Stromal cell of bone marrow (primary cell): ENCODE results near the gene SLC6A19.

ENCODE experiments used
- DNase-seq: peaks from one replicate; pipeline ENCODE4 v3.0.0-alpha.2; 2012; ENCODE audit warnings: low read depth

The SLC6A19 gene

DNA sequence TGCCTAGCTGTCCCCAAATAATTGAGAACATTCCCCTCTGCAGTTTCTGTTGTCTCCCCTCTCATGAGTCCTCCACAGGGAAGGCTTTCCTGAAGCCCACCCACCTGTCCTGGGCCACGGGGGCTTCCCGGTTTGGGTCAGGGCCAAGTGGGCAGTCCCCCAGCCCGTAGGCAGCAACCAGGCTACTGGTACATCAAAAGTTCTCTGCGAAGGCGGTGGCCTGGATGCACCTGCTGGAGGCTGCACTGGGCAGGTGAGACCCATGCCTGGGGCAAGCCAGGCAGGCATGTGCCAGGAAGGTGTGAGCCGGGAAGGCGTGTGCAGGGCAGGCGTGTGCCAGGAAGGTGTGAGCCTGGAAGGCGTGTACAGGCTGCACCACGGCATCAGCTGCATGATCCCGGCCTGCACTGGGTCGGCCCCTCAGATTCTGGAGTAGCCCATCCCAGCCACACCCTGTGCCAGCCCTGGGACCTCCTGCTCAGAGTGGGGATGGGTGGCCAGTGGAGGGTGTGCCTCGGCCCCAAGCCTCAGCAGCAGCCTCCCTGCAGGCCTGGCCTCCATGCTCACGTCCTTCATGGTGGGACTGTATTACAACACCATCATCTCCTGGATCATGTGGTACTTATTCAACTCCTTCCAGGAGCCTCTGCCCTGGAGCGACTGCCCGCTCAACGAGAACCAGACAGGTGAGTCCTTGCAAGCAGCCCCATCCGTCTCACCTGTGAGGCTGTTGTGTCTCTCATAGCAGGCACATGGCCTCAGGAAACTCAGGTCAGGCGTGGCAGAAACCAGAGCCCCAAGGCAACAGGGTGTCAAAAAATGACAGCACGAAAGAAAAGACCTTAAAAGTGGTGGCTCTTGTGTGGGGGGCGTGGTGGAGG lies 8.7 kb downstream of the SLC6A19 start:
- no peak for DNase-seq

DNA sequence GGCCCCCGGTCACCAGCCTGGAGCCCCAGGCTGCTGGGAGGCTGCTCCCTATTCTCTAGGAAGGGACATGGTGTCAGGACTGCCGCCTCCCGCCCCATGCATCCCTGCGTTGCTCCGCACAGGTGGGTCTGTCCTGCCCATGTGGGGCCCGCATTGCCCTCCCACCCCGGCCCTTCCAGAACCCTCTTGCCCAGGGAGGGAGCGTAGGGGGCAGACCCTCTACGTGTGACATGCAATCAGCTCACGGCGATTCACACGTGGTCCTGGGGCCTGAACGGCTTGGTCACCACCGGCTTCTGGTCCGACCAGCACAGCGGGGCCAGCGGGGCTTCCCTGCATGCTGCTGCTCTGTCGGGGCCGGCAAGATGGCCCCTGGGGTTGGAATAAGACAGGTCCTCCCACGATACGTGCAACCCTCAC lies 9.4 kb downstream of the SLC6A19 start:
- DNase-seq: no peak

DNA sequence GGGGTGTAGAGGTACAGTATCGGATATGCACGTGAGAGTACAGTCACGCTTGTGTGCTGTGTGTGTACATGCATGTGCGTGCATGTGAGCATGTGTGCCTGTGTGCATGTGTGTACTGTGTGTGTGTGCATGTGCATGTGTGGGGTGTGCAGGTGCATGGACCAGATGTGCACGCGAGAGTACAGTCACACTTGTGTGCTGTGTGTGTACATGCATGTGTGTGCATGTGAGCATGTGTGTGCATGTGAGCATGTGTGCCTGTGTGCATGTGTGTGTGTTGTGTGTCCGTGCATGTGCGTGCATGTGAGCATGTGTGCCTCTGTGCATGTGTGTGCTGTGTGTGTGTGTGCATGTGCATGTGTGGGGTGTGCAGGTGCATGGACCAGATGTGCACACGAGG lies 10.3 kb downstream of the SLC6A19 start:
- DNase-seq: no peak

DNA sequence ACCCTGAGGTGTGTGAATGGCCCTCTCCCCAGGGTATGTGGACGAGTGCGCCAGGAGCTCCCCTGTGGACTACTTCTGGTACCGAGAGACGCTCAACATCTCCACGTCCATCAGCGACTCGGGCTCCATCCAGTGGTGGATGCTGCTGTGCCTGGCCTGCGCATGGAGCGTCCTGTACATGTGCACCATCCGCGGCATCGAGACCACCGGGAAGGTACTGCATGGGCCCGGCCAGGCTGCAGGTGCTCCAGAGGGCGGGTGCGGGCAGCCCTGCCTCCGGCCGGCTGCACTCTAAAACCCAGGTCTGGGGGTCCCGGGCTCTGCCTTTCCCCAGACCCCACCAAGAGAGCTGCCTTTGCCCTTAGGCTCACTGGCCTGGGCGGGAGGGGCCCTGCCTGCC lies 10.9 kb downstream of the SLC6A19 start:
- no peak for DNase-seq

DNA sequence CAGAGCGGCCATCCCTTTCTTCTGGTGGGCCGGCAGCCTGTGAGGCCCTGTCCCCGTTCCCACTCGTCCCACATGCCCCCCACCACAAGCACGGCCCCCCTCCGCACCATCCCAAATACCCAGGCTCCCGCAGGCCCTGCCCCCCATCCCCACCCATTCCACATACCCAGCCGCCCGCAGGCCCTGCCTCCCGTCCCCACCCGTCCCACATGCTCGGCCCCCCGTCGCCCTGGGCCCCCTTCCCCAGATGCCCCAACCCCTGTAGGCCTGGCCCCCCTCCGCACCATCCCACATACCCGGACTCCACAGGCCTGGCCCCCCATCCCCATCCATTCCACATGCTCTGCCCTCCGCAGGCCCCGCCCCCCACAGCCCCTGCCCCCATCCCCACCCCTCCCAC lies 11.5 kb downstream of the SLC6A19 start:
- DNase-seq: no peak

DNA sequence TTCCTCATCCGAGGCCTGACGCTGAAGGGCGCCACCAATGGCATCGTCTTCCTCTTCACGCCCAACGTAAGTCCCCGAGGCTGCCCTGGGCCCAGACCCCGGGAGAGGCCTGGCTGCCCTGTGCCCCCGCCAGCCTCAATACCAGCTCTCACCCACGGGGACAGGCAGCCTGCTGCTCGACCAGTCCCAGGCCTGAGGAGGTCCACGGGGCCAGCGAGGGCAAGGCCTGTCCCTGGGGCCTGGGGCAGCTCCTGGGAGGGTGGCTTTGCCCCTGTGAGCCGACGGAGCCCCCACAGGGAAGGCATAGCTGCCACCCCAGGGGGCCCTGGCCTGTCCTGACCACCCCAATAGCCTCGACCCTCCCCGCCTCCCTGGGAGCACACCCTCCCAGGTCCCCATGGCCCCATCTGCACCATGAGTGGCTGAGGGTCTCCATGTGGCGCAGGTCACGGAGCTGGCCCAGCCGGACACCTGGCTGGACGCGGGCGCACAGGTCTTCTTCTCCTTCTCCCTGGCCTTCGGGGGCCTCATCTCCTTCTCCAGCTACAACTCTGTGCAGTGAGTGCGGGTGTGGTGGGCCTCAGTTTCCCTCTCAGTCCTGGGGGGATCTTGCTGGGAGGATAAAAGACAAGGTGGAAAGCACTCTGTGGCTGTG lies 12.2 kb downstream of the SLC6A19 start:
- no peak for DNase-seq

DNA sequence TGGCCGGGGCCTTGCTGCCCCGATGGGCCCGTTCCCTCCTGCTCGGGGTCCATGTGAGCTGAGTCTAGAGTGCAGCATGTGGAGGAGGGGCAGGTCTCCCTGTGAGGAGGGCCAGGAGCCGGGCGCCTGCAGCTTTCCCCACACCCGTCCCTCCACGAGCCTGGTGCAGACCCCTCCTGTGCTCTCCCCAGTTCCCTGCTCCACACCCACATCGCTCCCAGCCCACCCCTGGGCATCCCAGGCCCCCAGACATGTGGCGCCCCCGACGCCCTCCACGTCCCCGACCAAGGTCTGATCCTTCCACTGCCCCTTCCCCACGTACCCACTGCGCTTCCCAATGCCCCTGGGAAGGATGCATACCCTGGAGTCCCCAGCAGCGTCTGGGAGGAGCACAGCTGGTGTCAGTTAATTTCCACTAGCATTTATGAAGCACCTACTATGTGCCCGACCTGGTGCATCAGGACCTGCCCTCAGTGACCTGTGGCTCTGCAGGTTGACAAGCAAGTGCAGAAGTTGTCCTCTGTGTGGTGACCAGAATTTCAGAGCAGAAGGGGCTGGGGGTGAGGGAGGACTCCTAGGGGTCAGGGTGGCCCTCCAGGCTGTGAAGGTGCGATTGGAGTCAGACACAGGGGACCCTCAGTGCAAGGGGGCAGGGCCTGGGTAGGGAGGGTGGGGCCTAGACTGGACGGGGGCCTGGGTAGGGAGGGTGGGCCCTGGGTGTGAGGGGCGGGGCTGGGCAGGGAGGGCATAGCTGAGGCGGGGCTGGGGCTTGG lies 13.0 kb downstream of the SLC6A19 start:
- no peak for DNase-seq

DNA sequence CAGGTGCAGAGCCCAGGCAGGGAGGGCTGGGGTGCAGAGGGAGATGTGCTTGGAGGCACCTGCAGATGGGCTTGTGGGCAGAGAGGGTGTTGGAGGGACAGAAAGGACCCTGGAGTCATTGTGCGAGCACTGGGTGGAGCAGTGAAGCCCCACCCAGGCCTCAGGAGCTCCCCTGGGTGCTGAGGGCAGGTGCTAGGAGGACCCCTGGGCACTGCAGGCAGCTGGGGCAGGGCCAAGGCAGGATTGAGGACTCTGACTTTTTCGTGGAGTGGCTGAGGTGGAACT lies 13.5 kb downstream of the SLC6A19 start:
- DNase-seq: no peak

DNA sequence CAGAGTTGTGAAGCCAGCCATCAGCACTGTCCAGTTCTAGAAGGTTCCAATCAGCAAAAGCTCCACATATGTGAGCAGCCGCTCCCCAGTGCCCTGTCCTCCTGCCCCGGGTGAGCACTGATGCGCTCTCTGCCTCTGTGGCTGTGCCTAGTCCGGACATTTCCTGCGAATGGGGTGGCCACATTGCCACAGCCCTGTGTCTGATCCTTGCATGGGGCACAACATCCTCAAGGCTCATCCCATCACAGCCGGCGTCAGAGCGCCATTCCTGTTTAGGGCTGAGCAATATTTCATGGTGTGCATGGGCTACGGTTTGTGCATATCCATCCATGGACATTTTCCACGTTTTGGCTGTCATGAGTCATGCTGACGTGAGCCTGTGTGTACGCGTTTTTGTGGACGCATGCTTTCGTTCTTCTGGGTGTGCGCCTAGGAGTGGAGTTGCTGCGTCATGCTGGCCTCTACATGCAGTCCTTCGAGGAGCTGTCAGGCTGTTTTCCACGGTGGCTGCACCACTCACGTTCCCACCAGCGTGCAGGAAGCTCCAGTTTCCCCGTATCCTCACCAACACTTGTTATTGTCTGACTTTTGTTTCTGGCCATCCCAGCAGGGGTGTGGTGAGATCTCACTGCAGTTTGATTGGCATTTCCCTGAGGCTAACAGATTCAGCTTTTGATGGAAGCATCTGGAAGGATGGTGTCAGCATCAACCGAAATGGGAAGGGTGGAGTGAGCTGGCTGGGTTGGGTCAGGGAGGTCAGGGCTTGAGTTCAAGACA lies 14.1 kb downstream of the SLC6A19 start:
- DNase-seq: no peak

DNA sequence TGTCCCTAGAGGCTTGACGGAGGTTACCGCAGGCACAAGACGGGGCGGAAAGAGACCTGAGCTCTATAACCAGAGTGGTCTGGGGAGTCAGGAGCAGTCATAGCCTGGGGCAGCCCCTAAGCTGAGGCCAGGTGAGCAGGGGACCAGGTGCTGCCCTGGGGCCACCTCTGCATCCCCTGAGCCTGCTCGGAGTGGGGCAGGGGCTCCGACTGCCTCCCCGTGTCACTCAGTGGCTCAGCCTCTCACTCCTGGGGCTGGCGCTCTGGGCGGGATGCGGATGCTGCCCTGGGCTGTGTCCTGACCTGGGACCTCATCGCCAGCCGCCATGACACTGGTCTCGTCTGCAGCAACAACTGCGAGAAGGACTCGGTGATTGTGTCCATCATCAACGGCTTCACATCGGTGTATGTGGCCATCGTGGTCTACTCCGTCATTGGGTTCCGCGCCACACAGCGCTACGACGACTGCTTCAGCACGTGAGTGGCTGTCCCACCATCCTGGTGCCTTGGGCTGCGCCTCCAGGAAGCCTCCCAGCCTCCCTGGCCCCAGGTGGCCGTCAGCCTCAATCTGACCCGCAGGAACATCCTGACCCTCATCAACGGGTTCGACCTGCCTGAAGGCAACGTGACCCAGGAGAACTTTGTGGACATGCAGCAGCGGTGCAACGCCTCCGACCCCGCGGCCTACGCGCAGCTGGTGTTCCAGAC lies 15.0 kb downstream of the SLC6A19 start:
- DNase-seq: no peak

DNA sequence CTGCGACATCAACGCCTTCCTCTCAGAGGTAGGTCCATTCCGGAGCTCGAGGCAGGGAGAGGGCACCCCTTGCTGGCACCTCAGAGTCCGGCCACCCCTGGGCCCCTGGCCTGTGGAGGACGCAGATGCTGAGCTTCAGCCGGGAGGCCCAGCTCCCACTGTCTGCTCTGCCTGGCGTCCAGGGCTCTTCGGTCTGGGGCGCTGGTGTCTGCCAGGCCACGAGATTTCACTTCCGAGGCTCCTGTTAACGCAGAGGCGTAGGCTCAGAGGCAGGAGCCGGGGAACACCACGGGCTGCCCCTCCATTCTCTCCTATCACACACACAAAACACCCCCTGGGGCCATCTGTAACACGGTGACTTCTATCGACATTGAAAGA lies 15.5 kb downstream of the SLC6A19 start:
- DNase-seq: no peak

DNA sequence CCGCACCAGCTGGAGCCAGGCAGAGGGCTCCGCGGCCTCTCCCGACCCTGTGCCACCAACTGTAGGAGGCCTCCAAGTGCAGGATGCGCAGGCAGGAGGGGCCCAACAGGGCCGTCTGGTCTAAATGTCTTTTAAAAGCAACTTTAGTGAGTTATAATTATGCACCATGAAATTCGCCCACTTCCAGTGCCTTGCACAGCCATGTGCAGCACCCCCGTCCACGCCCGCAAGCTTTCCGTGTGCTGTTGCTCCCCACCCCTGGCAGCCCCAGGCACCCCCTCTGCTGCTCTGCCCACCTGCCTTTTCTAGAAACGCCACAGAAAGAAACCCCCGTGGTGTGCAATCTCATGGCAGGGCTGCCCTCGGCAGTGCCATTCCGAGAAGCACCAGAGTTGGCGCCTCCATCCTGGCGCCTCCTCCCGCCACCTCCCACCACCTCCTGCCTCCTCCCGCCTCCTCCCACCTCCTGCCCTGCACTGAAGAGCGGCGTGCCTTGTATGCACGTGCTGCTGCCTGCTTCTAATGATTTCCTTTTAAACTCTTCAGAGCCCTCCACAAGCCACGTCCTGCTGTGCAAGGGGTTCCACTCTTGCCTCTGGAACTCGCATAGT lies 16.3 kb downstream of the SLC6A19 start:
- DNase-seq: no peak

DNA sequence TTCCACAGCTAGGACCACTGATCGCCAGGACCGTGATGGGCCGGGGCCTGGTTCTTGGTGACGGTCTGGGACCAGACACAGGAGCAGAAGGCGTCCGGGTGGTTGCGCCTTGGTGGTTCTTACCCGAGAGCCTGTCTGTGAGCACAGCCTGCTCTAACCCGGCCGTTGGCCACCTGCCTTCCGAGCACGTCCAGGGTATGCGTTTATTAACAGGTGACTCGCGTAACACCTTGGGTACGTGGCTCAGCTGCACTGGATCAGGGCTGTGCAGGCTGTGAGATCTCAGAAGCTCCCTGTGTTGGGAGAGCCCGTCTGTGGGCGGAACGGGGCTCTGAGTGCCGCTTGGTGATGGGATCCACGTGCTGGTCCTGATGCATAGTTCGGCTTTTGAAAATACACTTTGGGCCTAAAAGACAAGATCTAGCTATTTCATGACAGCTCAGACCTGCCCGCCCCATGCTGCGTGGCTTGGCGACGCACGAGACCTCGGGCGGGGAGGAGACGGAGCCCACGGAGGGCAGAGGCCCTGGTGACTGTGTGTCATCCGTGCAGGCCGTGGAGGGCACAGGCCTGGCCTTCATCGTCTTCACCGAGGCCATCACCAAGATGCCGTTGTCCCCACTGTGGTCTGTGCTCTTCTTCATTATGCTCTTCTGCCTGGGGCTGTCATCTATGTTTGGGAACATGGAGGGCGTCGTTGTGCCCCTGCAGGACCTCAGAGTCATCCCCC lies 17.1 kb downstream of the SLC6A19 start:
- DNase-seq: no peak

DNA sequence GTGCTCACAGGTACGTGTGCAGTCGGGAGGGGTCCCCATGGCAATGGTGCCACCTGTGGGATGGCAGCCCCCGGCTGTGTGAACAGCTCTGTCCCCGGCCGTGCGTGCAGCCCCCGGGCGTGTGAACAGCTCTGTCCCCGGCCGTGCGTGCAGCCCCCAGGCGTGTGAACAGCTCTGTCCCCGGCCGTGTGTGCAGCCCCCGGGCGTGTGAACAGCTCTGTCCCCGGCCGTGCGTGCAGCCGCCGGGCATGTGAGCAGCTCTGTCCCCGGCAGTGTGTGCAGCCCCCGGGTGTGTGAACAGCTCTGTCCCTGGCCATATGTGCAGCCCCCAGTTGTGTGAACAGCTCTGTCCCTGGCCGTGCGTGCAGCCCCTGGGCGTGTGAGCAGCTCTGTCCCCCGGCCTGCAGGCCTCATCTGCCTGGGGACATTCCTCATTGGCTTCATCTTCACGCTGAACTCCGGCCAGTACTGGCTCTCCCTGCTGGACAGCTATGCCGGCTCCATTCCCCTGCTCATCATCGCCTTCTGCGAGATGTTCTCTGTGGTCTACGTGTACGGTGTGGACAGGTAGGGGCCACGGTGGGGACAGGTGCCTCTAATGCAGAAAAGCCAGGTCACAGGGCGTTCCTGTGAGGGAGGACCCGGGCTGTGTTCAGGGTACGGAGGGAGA lies 17.8 kb downstream of the SLC6A19 start:
- DNase-seq: no peak

DNA sequence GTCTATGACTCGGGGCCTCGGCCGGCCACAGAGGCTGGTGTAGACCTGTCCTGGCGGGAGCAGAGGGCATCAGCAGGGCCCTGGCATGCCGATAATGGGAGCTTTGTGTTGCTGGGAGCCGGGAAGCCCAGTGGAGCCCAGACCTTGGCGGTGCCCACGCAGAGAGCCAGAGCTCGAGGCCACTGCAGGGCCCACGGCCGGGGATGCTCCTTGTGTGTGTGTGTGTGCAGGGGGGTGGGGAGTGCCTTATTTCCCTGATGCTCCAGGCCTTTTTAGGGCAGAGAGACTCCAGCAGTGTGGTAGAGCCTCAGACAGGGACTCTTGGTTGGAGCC lies 18.3 kb downstream of the SLC6A19 start:
- DNase-seq: no peak

DNA sequence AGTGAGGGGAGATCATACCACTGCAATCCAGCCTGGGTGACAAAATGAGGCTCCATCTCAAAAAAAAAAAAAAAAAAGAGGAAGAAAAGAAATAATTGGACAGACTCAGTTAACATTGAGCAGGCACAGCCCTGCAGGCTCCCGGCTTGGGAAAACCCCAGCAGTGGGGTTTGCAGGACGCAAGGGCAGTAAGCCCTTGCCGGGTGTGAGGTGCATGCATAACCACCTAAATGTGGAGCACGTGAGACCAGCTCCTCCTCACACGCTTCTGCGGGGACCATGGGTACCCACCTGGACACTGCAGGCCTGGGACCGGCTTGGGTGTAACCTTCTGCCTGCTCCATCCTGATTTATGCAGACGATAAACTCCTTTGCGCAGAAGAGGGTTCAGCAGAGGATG lies 19.0 kb downstream of the SLC6A19 start:
- no peak for DNase-seq

DNA sequence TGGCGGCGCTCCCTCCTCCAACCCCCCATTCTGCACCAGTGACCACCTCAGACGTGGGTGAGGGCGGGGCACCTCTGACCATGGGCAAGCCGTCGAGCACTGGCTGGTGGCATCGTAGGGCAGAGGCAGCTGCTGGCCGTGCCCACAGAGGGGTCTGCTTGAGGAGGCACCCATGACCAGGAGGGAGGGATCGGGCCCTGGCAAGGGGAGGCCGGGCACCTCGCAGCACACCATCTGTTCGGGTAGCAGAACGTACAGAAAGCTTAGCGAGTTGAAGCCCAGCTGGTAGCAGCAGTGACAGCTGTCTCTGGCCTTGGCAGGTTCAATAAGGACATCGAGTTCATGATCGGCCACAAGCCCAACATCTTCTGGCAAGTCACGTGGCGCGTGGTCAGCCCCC lies 19.4 kb downstream of the SLC6A19 start:
- DNase-seq: no peak

DNA sequence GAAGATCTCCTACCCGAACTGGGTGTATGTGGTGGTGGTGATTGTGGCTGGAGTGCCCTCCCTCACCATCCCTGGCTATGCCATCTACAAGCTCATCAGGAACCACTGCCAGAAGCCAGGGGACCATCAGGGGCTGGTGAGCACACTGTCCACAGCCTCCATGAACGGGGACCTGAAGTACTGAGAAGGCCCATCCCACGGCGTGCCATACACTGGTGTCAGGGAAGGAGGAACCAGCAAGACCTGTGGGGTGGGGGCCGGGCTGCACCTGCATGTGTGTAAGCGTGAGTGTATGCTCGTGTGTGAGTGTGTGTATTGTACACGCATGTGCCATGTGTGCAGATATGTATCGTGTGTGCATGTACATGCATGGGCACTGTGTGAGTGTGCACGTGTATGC lies 20.3 kb downstream of the SLC6A19 start:
- no peak for DNase-seq

DNA sequence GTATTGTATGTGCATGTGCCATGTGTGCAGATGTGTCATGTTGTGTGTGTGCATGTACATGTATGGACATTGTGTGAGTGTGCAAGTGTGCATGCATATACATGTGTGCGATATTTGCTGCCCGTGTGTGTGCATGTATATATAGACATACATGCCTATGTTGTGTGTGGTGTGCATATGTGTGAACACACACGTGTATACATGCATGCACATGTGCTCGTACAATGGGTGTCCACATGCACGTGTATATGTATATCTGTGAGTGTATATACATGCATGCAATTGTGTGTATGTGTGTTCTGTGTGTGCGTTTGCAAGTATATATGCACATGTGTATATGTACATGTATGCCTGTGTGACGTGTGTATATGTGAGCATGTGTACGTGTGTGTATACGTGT lies 20.8 kb downstream of the SLC6A19 start:
- DNase-seq: no peak

DNA sequence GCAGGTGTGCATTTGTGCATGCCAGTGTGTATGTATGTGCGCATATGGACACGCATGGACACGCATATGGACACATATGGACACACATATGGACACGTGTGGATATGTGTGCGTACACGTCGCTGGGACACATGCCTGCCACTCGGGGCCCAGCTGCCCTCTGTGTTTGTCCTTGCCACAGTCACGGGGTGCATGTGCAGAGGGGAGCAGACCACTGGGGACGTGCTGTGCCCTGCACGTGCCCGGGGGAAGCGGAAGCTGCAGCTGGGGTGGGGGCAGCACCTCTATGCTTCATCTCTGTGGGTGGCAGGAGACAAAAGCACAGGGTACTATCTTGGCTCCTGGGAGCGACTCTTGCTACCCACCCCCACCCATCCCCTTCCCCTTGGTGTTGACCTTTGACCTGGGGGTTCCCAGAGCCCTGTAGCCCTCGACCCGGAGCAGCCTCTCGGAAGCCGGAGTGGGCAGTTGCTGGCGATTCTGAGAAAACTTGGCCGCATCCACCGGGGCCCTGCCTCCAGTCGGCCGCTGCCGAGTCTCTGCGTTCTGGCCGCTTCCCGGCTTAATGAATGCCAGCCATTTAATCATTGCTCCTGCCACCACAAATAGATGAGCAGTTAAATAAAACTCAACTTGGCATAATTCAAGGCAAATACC lies 21.4 kb downstream of the SLC6A19 start:
- no peak for DNase-seq
